GM12891 (cell line): ENCODE results near the gene S100A12.
"Not testable (repeated sequence)": the region's sequence is repeated elsewhere in the genome, so short reads cannot be mapped to it uniquely, and the experiment has no call there.

Experiments
- DNase-seq: peaks from one replicate; pipeline ENCODE4 v3.0.0; 2011; ENCODE audit warnings: low spot score; ENCODE audit not compliant: insufficient read length
- FAIRE-seq: peaks from 2 replicates; lab custom pipeline; 2011; peaks lifted over from hg19 to GRCh38; lab: Jason Lieb, UNC
- PAX5 ChIP-seq: IDR thresholded peaks from 2 replicates; pipeline ENCODE4 v1.6.1; 2011; ENCODE audit warnings: low read length, moderate library complexity, mild to moderate bottlenecking; ENCODE audit not compliant: insufficient read depth, severe bottlenecking
- POLR2A ChIP-seq: IDR thresholded peaks from 2 replicates; pipeline ENCODE4 v1.6.1; 2011; ENCODE audit warnings: low read depth, low read length, control low read depth
- POLR2AphosphoS5 ChIP-seq: IDR thresholded peaks from 2 replicates; pipeline ENCODE4 v1.6.1; 2011; ENCODE audit warnings: low read depth, low read length, control low read depth
- POU2F2 ChIP-seq: IDR thresholded peaks from 2 replicates; pipeline ENCODE4 v1.6.1; 2011; ENCODE audit warnings: low read depth, mild to moderate bottlenecking, control low read depth, low read length, moderate library complexity
- SPI1 ChIP-seq: IDR thresholded peaks from 2 replicates; pipeline ENCODE4 v1.6.1; 2011; ENCODE audit warnings: low read depth, low read length, control low read depth
- TAF1 ChIP-seq: IDR thresholded peaks from 2 replicates; pipeline ENCODE4 v1.6.1; 2011; ENCODE audit warnings: low read depth, low read length, control low read depth

Gene S100A12

GRCh38 chr1:153354515-153355193, 20.8 kb downstream of the S100A12 start:
- DNase-seq (no peak), FAIRE-seq (no peak)
- TF ChIP-seq POLR2A (no peak), POU2F2 (no peak), POLR2AphosphoS5 (no peak), PAX5 (no peak), TAF1 (no peak), SPI1 (no peak)

GRCh38 chr1:153353226-153353947, 22.0 kb downstream of the S100A12 start:
- FAIRE-seq (no peak), DNase-seq (no peak)
- TF ChIP-seq POLR2AphosphoS5 = no peak
- no peak for TF ChIP-seq POU2F2
- no peak for TF ChIP-seq TAF1
- no peak for TF ChIP-seq SPI1
- no peak for TF ChIP-seq PAX5

GRCh38 chr1:153352523-153352922, 22.9 kb downstream of the S100A12 start:
- TF ChIP-seq SPI1 (peak; percentile 27; the same call in 1 of the 2 replicates), PAX5 (no peak)
- DNase-seq = peak; percentile 49
- peak; percentile 82 for FAIRE-seq

GRCh38 chr1:153350321-153350957, 25.0 kb downstream of the S100A12 start:
- TF ChIP-seq POLR2AphosphoS5 (no peak), TAF1 (no peak), POLR2A (no peak), POU2F2 (no peak), PAX5 (no peak), SPI1 (no peak)
- no peak for FAIRE-seq
- no peak for DNase-seq

GRCh38 chr1:153349363-153350320, 25.8 kb downstream of the S100A12 start:
- FAIRE-seq = no peak
- TF ChIP-seq SPI1 (0 out of 2 replicates have a peak, but pooled peaks have one; percentile 3), POLR2A (no peak)
- DNase-seq = no peak

GRCh38 chr1:153348511-153349362, 26.7 kb downstream of the S100A12 start, which contains the start of gene PGLYRP4:
Gene PGLYRP4 (minus strand): TSS chr1:153348841. CDS start chr1:153347932, 909 bp downstream.
- no peak for FAIRE-seq
- no peak for DNase-seq
- TF ChIP-seq TAF1 = no peak
- TF ChIP-seq PAX5 = no peak
- TF ChIP-seq POU2F2 = no peak
- TF ChIP-seq POLR2A = no peak
- TF ChIP-seq POLR2AphosphoS5 = no peak
- TF ChIP-seq SPI1 = no peak

- FAIRE-seq (no peak), DNase-seq (no peak)
- TF ChIP-seq POU2F2 = no peak
- TF ChIP-seq PAX5 = no peak
- no peak for TF ChIP-seq TAF1
- no peak for TF ChIP-seq POLR2A
- TF ChIP-seq POLR2AphosphoS5 = no peak
- no peak for TF ChIP-seq SPI1
These were observed 27.6 kb downstream of the S100A12 start for GRCh38 chr1:153347856-153348255.

- not testable (repeated sequence) for DNase-seq, FAIRE-seq
These were observed 28.4 kb downstream of the S100A12 start for GRCh38 chr1:153347049-153347448.

GRCh38 chr1:153346077-153346723, 29.2 kb downstream of the S100A12 start:
- no peak for FAIRE-seq
- TF ChIP-seq POU2F2 (no peak), POLR2A (no peak), PAX5 (no peak), TAF1 (no peak), SPI1 (no peak), POLR2AphosphoS5 (no peak)
- no peak for DNase-seq
